ENCODE results near the gene GAN.

DNA sequence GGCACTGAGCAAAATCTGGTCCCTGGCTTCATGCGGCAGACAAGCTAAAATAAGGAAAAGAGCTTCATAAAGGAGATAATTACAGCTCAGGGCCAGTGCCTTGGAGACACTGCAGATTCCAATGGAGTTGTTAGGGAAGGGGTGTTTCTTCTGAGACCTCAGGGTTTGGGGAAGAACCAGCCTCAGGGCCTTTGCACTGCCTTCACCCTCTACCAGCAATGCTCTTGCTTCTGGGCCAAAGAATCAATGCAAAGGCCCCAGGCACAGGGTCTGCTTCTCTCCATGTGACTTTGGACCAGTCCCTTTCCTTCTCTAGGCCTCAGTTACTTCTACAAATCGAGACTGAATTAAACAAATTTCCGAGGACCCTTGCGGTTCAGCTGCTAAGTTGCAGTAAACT, 36.2 kb upstream of the GAN start:
- TF ChIP-seq, protein P1, sequence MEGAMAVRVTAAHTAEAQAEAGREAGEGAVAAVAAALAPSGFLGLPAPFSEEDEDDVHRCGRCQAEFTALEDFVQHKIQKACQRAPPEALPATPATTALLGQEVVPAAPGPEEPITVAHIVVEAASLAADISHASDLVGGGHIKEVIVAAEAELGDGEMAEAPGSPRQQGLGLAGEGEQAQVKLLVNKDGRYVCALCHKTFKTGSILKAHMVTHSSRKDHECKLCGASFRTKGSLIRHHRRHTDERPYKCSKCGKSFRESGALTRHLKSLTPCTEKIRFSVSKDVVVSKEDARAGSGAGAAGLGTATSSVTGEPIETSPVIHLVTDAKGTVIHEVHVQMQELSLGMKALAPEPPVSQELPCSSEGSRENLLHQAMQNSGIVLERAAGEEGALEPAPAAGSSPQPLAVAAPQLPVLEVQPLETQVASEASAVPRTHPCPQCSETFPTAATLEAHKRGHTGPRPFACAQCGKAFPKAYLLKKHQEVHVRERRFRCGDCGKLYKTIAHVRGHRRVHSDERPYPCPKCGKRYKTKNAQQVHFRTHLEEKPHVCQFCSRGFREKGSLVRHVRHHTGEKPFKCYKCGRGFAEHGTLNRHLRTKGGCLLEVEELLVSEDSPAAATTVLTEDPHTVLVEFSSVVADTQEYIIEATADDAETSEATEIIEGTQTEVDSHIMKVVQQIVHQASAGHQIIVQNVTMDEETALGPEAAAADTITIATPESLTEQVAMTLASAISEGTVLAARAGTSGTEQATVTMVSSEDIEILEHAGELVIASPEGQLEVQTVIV (CRISPR knock-in tag; IDR thresholded peaks at IDR 0.05; ENCODE audit: borderline replicate concordance), result no peak
- no peak for TF ChIP-seq RUNX1 (IDR thresholded peaks at IDR 0.05; ENCODE audit: low read depth)
- TF ChIP-seq, protein P2, sequence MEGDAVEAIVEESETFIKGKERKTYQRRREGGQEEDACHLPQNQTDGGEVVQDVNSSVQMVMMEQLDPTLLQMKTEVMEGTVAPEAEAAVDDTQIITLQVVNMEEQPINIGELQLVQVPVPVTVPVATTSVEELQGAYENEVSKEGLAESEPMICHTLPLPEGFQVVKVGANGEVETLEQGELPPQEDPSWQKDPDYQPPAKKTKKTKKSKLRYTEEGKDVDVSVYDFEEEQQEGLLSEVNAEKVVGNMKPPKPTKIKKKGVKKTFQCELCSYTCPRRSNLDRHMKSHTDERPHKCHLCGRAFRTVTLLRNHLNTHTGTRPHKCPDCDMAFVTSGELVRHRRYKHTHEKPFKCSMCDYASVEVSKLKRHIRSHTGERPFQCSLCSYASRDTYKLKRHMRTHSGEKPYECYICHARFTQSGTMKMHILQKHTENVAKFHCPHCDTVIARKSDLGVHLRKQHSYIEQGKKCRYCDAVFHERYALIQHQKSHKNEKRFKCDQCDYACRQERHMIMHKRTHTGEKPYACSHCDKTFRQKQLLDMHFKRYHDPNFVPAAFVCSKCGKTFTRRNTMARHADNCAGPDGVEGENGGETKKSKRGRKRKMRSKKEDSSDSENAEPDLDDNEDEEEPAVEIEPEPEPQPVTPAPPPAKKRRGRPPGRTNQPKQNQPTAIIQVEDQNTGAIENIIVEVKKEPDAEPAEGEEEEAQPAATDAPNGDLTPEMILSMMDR (IDR thresholded peaks at IDR 0.05 in 2 of 3, conservative IDR thresholded peaks at IDR 0.05 in 1 of 3; ENCODE audit: insufficient read depth in 2 of 3, low read depth in 1 of 3, low read length in 3 of 3), result no peak
- TF ChIP-seq, protein P3, sequence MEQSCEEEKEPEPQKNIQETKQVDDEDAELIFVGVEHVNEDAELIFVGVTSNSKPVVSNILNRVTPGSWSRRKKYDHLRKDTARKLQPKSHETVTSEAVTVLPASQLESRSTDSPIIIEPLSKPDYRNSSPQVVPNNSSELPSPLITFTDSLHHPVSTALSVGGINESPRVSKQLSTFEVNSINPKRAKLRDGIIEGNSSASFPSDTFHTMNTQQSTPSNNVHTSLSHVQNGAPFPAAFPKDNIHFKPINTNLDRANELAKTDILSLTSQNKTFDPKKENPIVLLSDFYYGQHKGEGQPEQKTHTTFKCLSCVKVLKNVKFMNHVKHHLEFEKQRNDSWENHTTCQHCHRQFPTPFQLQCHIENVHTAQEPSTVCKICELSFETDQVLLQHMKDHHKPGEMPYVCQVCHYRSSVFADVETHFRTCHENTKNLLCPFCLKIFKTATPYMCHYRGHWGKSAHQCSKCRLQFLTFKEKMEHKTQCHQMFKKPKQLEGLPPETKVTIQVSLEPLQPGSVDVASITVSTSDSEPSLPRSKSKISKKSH (CRISPR knock-in tag; IDR thresholded peaks at IDR 0.05), result no peak
